NCI-H1694 (cell line): ENCODE data around the gene NIM1K.
"Not testable (repeated sequence)": the region's sequence is repeated elsewhere in the genome, so short reads cannot be mapped to it uniquely, and the experiment has no call there.

Experiments
- DNase-seq: peaks from one replicate; lab custom pipeline; 2025; lab: John Stamatoyannopoulos, UW

Gene NIM1K

DNA sequence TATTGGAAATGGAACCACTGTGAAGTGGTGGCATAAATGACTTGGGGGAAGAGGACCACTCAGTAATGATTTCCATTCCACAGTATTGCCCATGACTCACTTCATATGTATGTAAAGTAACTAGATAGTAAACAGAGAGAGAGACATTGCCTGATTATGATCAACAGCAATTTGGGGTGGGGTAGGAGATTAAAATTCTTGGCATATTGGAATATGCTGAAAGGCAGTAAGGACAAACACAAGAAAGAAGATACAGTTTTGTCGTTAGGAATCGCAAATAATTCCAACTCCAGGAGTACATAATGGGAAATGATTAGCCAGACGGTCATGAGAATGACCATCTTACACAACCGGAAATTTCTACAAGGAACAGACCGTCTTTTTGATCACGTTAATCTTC is 122.7 kb downstream of the NIM1K start:
- DNase-seq, result no peak

GRCh38 chr5:43315263-43315662 is 123.2 kb downstream of the NIM1K start:
- no peak for DNase-seq

GRCh38 chr5:43315682-43316081 is 123.7 kb downstream of the NIM1K start:
- DNase-seq, result no peak

GRCh38 chr5:43316421-43316820 is 124.4 kb downstream of the NIM1K start:
- no peak for DNase-seq

DNA sequence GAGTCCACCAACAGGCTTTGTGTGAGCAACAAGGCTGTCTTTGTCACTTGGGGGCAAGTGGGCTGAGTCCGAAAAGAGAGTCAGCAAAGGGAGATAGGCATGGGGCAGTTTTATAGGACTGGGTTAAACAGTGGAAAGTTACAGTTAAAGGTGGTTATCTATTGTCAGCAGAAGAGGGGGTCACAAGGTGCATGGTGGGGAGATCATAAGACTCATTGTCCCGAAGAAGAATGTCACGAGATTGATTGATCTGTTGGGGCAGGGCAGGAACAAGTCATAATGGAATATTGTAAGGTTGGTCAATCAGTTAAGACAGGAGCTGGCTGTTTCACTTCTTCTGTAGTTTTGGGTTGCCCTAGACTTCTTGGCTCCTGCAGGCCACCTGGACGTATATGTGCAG is 128.8 kb downstream of the NIM1K start:
- no peak for DNase-seq

DNA sequence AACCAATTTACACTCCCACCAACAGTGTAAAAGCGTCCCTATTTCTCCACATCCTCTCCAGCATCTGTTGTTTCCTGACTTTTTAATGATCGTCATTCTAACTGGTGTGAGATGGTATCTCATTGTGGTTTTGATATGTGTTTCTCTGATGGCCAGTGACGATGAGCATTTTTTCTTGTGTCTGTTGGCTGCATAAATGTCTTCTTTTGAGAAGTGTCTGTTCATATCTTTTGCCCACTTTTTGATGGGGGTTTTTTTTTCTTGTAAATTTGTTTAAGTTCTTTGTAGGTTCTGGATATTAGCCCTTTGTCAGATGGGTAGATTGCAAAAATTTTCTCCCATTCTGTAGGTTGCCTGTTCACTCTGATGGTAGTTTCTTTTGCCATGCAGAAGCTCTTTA is 131.5 kb downstream of the NIM1K start:
- not testable (repeated sequence) for DNase-seq

DNA sequence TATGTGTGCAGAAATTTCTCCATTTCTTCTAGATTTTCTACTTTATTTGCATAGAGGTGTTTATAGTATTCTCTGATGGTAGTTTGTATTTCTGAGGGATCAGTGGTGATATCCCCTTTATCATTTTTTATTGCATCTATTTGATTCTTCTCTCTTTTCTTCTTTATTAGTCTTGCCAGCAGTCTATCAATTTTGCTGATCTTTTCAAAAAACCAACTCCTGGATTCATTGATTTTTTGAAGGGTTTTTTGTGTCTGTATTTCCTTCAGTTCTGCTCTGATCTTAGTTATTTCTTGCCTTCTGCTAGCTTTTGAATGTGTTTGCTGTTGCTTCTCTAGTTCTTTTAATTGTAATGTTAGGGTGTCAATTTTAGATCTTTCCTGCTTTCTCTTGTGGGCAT is 133.6 kb downstream of the NIM1K start:
- not testable (repeated sequence) for DNase-seq
